Thyroid gland (tissue), 4 donors: Measurements from ENCODE around the gene NCBP1. TPM values are rescaled to one million over a fixed set of nuclear protein-coding genes. Genes with fewer than 3 reads are reported as not detected.
"Not testable (repeated sequence)": the region's sequence is repeated elsewhere in the genome, so short reads cannot be mapped to it uniquely, and the experiment has no call there.

Experiments used
- DNase-seq, 2 donors: peaks; one replicate each; pipeline ENCODE4 v3.0.0-alpha.2; 2019
- H3K27ac ChIP-seq, 3 donors: fragments of 200-600 bp; sonication (generic); 1 replicate in 2 of 3; 2 replicates in 1 of 3; pipeline ENCODE4 v1.5.1; 2016 to 2019; ENCODE audit warnings: mild to moderate bottlenecking in 1 of 3, moderate library complexity in 1 of 3
- H3K27me3 ChIP-seq: fragments of 200-600 bp; sonication (generic); one replicate; pipeline ENCODE4 v1.5.1; 2019
- H3K36me3 ChIP-seq, 2 donors: fragments of 200-600 bp; sonication (generic); one replicate each; pipeline ENCODE4 v1.5.1; 2016 to 2019
- H3K4me1 ChIP-seq, 2 donors: fragments of 200-600 bp; sonication (generic); one replicate each; pipeline ENCODE4 v1.5.1; 2017 to 2019
- H3K4me3 ChIP-seq, 3 donors: fragments of 200-600 bp; sonication (generic); replicated peaks in 1 of 3; 1 replicate in 2 of 3; 2 replicates in 1 of 3; pipeline ENCODE4 v1.5.1; 2016; ENCODE audit warnings: mild to moderate bottlenecking in 1 of 3
- H3K9me3 ChIP-seq: fragments of 200-600 bp; sonication (generic); one replicate; pipeline ENCODE4 v1.5.1; 2017
- POLR2A ChIP-seq, 2 donors: fragments of 450-650 bp; IDR thresholded peaks; one replicate each; pipeline ENCODE4 v1.6.1; 2017; ENCODE audit warnings: antibody characterized with exemption in 2 of 2, mild to moderate bottlenecking in 2 of 2, moderate library complexity in 1 of 2
- WGBS, 2 donors: methylation state at CpG; one replicate each; pipeline ENCODE4 v1.1.5; 2017; 5-methylcytosine and 5-hydroxymethylcytosine counted together
- intact Hi-C: fragments of 100-400 bp; cut with DNase I; formaldehyde crosslinking; loops from one replicate; pipeline ENCODE4 v1.15.1; 2023
- total RNA-seq, 4 donors: library from RNA; depleted of rRNA; stranded (reverse); fragments of >200 nt; gene quantifications; one replicate each; pipeline ENCODE4 v1.2.3, GENCODE V29; 2016
- TF ChIP-seq, protein P1 (sequence below), 6 experiments: fragments of 200-600 bp in 3 of 6; fragments of 450-650 bp in 3 of 6; sonication (generic) in 3 of 6; IDR thresholded peaks; one replicate each; pipeline ENCODE4 v1.5.1; 2016 to 2019; ENCODE audit warnings: antibody characterized with exemption in 6 of 6, mild to moderate bottlenecking in 2 of 6, inconsistent platforms in 1 of 6, moderate library complexity in 1 of 6

NCBP1 gene, protein sequence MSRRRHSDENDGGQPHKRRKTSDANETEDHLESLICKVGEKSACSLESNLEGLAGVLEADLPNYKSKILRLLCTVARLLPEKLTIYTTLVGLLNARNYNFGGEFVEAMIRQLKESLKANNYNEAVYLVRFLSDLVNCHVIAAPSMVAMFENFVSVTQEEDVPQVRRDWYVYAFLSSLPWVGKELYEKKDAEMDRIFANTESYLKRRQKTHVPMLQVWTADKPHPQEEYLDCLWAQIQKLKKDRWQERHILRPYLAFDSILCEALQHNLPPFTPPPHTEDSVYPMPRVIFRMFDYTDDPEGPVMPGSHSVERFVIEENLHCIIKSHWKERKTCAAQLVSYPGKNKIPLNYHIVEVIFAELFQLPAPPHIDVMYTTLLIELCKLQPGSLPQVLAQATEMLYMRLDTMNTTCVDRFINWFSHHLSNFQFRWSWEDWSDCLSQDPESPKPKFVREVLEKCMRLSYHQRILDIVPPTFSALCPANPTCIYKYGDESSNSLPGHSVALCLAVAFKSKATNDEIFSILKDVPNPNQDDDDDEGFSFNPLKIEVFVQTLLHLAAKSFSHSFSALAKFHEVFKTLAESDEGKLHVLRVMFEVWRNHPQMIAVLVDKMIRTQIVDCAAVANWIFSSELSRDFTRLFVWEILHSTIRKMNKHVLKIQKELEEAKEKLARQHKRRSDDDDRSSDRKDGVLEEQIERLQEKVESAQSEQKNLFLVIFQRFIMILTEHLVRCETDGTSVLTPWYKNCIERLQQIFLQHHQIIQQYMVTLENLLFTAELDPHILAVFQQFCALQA
- 10 to 100 TPM; 25.7 to 40.4 (median 28.8) TPM for total RNA-seq

DNA sequence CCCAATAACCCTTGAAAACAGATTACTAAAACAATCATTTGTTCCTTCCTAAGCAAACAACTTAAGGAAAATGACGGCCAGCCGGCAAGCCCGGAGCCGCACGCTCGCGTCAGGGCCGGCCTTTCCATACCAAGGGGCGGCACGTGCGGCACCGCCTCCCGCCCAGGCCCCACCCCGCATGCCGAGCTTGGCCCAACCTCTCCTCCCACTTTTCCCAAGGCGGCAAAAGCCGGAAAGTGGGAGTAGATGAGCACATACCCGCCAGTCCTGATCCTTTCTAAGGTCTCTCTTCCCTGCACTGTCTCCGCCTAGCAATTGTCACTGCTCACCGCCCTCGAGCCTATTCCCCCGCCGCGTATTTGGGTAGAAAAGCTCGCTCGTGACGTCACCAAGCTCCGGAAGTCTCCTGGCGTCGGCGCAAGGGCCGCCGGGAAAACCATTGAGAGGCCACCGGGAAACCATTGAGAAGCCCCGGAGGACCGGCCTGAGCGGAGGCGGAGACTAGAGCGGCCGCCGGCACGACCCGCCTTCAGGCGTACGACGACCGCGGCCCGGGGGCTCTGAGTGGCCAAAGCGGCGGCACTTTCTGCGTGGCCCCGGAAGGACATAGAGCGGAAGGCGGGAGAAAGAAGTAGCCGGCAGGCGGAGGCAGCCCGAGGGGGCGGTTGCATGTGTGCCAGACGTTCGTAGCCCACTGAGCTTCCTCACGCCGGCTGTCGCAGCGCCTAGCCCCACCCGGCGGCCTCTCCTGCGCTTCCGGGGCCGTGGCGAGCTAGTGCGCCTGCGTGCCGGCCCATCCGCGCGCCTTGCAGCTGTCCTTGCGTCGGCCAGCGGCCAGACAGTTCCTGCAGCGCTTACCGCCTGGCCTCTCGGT, at the start of gene NCBP1, which contains the start of gene TSTD2:
Gene NCBP1 (plus strand): TSS at position 837 of the 874 bp plus-strand sequence. CDS start 61 bp downstream, outside the sequence.
Gene TSTD2 (minus strand): TSS at position 384 of the 874 bp plus-strand sequence. CDS start 5,806 bp downstream, outside the sequence.
- no peaks in the 10 kb centered on the region for H3K9me3 ChIP-seq
- no peaks in the 10 kb centered on the region for H3K36me3 ChIP-seq
- intact Hi-C loops: no loop called here
- peak within 1 kb of the TSS; percentile 96 to 98 (median 98) for H3K27ac ChIP-seq
- peak; percentile 98 for DNase-seq
- H3K4me1 ChIP-seq: peaks cover 19 to 52% of the 10 kb centered on the region in 2 donors
- H3K4me3 ChIP-seq: peak within 1 kb of the TSS; percentile 61 to 94 (median 93)
- H3K27me3 ChIP-seq: no peaks in the 10 kb centered on the region
- whole genome bisulfite sequencing, 2 donors: 1 to 2% methylated on average over 23 to 48 of the region's 83 CpGs
- TF ChIP-seq POLR2A (IDR thresholded peaks at IDR 0.05): peak; percentile 15 to 88
- TF ChIP-seq, protein P1, sequence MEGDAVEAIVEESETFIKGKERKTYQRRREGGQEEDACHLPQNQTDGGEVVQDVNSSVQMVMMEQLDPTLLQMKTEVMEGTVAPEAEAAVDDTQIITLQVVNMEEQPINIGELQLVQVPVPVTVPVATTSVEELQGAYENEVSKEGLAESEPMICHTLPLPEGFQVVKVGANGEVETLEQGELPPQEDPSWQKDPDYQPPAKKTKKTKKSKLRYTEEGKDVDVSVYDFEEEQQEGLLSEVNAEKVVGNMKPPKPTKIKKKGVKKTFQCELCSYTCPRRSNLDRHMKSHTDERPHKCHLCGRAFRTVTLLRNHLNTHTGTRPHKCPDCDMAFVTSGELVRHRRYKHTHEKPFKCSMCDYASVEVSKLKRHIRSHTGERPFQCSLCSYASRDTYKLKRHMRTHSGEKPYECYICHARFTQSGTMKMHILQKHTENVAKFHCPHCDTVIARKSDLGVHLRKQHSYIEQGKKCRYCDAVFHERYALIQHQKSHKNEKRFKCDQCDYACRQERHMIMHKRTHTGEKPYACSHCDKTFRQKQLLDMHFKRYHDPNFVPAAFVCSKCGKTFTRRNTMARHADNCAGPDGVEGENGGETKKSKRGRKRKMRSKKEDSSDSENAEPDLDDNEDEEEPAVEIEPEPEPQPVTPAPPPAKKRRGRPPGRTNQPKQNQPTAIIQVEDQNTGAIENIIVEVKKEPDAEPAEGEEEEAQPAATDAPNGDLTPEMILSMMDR (IDR thresholded peaks at IDR 0.05): peak in 1 of 6 experiments; percentile 8

DNA sequence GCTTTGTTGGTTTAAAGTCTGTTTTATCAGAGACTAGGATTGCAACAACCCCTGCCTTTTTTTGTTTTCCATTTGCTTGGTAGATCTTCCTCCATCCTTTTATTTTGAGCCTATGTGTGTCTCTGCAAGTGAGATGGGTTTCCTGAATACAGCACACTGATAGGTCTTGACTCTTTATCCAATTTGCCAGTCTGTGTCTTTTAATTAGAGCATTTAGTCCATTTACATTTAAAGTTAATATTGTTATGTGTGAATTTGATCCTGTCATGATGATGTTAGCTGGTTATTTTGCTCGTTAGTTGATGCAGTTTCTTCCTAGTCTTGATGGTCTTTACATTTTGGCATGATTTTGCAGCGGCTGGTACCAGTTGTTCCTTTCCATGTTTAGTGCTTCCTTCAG, 48.8 kb upstream of the NCBP1 start:
- H3K4me3 ChIP-seq, H3K27ac ChIP-seq, H3K9me3 ChIP-seq, H3K36me3 ChIP-seq, H3K4me1 ChIP-seq, intact Hi-C loops, DNase-seq, H3K27me3 ChIP-seq: not testable (repeated sequence)
- WGBS, 2 donors: no CpG with 5 or more reads among the region's 2 CpGs

DNA sequence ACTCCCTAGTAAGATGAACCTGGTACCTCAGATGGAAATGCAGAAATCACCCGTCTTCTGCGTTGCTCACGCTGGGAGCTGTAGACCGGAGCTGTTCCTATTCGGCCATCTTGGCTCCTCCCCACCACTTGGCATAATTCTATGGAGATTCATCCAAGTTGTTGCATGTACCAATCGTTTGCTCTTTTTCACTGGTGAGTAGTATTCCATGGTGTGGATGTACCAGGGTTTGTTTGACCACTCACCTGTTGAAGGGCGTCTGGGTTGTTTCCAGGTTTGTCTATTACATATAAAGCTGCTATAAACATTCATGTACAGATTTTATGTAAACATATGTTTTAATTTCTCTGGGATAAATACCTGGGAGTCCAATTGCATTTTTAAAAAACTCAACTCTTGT, 46.7 kb upstream of the NCBP1 start:
- 94 to 95% methylated on average over 7 of the region's 7 CpGs for WGBS, 2 donors

DNA sequence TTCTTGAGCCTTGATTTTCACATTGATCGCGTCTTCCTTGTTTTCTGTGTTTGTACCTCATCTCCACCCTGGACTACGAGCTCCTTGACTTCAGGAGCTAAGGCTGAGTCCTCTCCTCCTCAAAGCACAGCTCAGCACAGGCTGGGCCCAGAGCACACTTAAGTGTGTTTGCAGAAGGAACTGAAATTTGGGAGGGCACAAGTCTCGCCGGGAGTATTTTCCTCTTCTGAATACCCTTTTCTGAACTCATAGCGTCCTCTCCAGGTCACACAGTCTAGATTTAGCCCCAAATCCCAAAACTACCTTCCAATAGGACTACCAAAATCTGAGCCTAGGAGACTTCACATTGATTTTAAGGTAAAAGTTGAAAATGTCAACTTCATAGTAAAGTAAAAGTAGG, 42.1 kb upstream of the NCBP1 start:
- no peak overlapping the region for H3K4me3 ChIP-seq
- no peak for DNase-seq
- WGBS, 2 donors: 82 to 84% methylated on average over 6 of the region's 6 CpGs
- intact Hi-C loops: no loop called here
- H3K36me3 ChIP-seq: peaks cover 0 to 7% of the 10 kb centered on the region in 2 donors
- H3K27ac ChIP-seq: no peak overlapping the region
- TF ChIP-seq POLR2A (IDR thresholded peaks at IDR 0.05): no peak
- TF ChIP-seq, protein P1 (IDR thresholded peaks at IDR 0.05): no peak
- H3K4me1 ChIP-seq: peaks cover 7% of the 10 kb centered on the region in 2 donors
- H3K27me3 ChIP-seq: no peaks in the 10 kb centered on the region
- no peaks in the 10 kb centered on the region for H3K9me3 ChIP-seq

More for the DNA sequence above, 46.7 kb upstream of the NCBP1 start:
- H3K27me3 ChIP-seq, H3K9me3 ChIP-seq, H3K36me3 ChIP-seq, H3K4me1 ChIP-seq, DNase-seq, H3K27ac ChIP-seq, intact Hi-C loops, H3K4me3 ChIP-seq: not testable (repeated sequence)

DNA sequence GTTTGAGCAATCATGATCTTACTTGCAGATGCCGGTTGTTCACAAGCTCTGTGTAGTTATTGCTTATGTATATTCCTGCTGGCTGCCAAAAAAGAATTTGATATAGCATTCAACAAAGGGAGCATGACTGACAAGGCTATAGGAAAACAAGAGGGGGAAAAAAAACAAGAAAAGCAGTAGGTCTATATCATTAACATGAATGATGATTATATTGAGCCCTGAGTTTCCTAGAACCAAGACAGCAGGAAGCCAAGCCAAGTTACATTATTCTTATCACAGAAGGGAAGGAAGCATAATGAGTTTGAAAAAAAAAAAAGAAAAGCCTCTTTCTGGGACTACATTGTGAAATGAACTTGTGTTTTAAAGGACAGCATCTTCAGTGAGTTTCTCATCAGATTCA, 41.5 kb upstream of the NCBP1 start:
- TF ChIP-seq, protein P1 (IDR thresholded peaks at IDR 0.05): no peak
- no peak for TF ChIP-seq POLR2A (IDR thresholded peaks at IDR 0.05)
- no peaks in the 10 kb centered on the region for H3K27me3 ChIP-seq
- DNase-seq: no peak
- H3K27ac ChIP-seq: no peak overlapping the region
- WGBS, 2 donors: 87 to 97% methylated on average over 1 of the region's 1 CpG
- peaks cover 9 to 13% of the 10 kb centered on the region in 2 donors for H3K4me1 ChIP-seq
- intact Hi-C loops: no loop called here
- H3K36me3 ChIP-seq: peaks cover 0 to 7% of the 10 kb centered on the region in 2 donors
- H3K4me3 ChIP-seq: no peak overlapping the region
- H3K9me3 ChIP-seq: no peaks in the 10 kb centered on the region
